HL-60 (cell line): ENCODE data around the gene TPST1.

Source experiments
- POLR2AphosphoS5 ChIP-seq: IDR thresholded peaks from 2 replicates; pipeline ENCODE4 v1.6.1; 2012; ENCODE audit warnings: low read depth
- REST ChIP-seq: IDR thresholded peaks from 2 replicates; pipeline ENCODE4 v1.6.1; 2012; ENCODE audit warnings: low read depth; ENCODE audit not compliant: insufficient replicate concordance
- TF ChIP-seq, protein P1 (sequence below): IDR thresholded peaks from one replicate; pipeline ENCODE4 v1.5.1; 2011; ENCODE audit warnings: low read length, control low read depth, inconsistent platforms; ENCODE audit not compliant: insufficient read depth

- TF ChIP-seq, protein P1, sequence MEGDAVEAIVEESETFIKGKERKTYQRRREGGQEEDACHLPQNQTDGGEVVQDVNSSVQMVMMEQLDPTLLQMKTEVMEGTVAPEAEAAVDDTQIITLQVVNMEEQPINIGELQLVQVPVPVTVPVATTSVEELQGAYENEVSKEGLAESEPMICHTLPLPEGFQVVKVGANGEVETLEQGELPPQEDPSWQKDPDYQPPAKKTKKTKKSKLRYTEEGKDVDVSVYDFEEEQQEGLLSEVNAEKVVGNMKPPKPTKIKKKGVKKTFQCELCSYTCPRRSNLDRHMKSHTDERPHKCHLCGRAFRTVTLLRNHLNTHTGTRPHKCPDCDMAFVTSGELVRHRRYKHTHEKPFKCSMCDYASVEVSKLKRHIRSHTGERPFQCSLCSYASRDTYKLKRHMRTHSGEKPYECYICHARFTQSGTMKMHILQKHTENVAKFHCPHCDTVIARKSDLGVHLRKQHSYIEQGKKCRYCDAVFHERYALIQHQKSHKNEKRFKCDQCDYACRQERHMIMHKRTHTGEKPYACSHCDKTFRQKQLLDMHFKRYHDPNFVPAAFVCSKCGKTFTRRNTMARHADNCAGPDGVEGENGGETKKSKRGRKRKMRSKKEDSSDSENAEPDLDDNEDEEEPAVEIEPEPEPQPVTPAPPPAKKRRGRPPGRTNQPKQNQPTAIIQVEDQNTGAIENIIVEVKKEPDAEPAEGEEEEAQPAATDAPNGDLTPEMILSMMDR = no peak
- TF ChIP-seq REST (no peak), POLR2AphosphoS5 (no peak)
These were observed 194.4 kb downstream of the TPST1 start for GRCh38 chr7:66399566-66399965.
